ENCODE measurements around the gene CAB39. TPM values are rescaled to one million over a fixed set of nuclear protein-coding genes. Genes with fewer than 3 reads are reported as not detected.
A peak's percentile ranks its signal among the peaks of the same experiment; 100 is the strongest.

CAB39 gene
- polyA plus RNA-seq, 3 donors, result 33.1 to 53.8 (median 38.3) TPM

DNA sequence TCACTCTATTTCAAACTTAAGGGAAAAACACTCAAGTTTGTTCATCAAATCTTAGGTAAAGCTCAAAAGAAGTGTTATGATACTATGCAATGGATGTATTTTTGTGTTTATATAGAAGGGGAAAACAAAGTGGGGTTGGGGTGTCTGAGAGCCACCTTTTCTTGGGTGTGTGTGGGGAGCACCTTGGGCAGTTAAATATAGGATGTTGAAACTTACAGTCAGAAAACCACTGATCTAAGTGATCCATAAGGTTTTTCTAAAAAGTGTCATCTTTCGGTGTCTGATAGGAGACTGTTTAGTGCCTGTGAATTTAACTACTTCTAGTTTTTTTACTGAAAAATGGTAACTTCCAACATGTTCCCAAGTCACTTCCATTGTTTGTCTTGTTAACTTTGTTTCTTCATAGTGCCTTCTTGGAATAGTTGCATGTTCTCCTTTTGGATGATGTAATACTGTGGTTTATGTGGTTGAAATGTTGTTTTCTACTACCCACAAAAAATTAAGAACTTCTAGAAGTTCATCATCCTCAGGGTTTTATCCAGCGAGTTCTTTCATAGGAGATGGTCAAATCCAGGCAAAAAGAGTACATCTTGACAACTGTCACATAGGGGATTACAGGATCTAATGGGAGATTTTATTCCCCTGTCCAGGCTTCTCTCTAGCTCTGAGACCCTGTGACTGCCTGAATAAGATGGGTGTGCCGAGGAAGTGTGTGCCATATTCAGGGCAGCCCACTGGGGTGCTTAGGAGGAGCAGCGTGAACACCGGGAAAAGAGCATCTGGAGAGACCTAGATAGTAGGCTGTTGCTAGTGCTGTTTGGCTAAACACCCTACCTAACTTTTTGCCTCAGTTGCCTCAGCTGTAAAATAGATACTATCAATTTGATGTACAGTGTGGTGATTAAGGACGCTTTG is 46.2 kb downstream of the CAB39 start:
- Histone ChIP-seq H3K9ac (ENCODE audit: insufficient read depth, low read length, poor library complexity, severe bottlenecking) (no peak overlapping the region), H2AFZ (ENCODE audit: insufficient read depth, low read depth, low read length, poor library complexity, severe bottlenecking) (no peak overlapping the region), H3K36me3 (replicated peaks in 1 of 2; ENCODE audit: control insufficient read depth in 1 of 2, insufficient read depth in 2 of 2, low read length in 2 of 2) (peaks cover 18 to 35% of the 10 kb centered on the region in 2 donors), H3K4me2 (replicated peaks; ENCODE audit: extremely low read depth, low read length, poor library complexity, severe bottlenecking) (peak overlapping the region; percentile 72), H3K4me3 (replicated peaks in 1 of 3; ENCODE audit: low read depth in 2 of 3, low read length in 3 of 3) (peak overlapping the region in 2 of 3 experiments; percentile 30 to 65), H3K27ac (ENCODE audit: low read depth in 1 of 2, low read length in 2 of 2) (peak overlapping the region in 1 of 2 donors; percentile 22), H3K9me3 (replicated peaks in 1 of 2; ENCODE audit: control insufficient read depth in 1 of 2, insufficient read depth in 1 of 2, low read length in 2 of 2) (peaks cover 0 to 5% of the 10 kb centered on the region in 2 donors), H3K79me2 (ENCODE audit: insufficient read depth, low read length) (peaks cover 90% of the 10 kb centered on the region), H3K4me1 (ENCODE audit: control insufficient read depth in 1 of 2, insufficient read depth in 2 of 2, low read length in 2 of 2) (peaks cover 48 to 58% of the 10 kb centered on the region in 2 donors), H4K20me1 (ENCODE audit: insufficient read depth, low read length) (peaks cover 98% of the 10 kb centered on the region), H3K27me3 (ENCODE audit: control insufficient read depth in 2 of 2, insufficient read depth in 2 of 2, low read length in 2 of 2) (no peaks in the 10 kb centered on the region)
- DNase-seq, result peak; percentile 51 to 80 (median 76)
- peaks cover 2 to 7% (median 4%) of the 10 kb centered on the region in 7 donors for H3K9me3 Mint-ChIP-seq
- intact Hi-C loops (cut with micrococcal nuclease), result no loop called here
- peaks cover 0 to 2% (median 0%) of the 10 kb centered on the region in 3 donors for H3K27me3 Mint-ChIP-seq (ENCODE audit: low read depth in 3 of 3)
- H3K27ac Mint-ChIP-seq, result peak overlapping the region; percentile 23 to 81 (median 62)
- TF ChIP-seq, protein P1, sequence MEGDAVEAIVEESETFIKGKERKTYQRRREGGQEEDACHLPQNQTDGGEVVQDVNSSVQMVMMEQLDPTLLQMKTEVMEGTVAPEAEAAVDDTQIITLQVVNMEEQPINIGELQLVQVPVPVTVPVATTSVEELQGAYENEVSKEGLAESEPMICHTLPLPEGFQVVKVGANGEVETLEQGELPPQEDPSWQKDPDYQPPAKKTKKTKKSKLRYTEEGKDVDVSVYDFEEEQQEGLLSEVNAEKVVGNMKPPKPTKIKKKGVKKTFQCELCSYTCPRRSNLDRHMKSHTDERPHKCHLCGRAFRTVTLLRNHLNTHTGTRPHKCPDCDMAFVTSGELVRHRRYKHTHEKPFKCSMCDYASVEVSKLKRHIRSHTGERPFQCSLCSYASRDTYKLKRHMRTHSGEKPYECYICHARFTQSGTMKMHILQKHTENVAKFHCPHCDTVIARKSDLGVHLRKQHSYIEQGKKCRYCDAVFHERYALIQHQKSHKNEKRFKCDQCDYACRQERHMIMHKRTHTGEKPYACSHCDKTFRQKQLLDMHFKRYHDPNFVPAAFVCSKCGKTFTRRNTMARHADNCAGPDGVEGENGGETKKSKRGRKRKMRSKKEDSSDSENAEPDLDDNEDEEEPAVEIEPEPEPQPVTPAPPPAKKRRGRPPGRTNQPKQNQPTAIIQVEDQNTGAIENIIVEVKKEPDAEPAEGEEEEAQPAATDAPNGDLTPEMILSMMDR (IDR thresholded peaks at IDR 0.05), result no peak
- peak overlapping the region; percentile 56 to 84 for H3K4me3 Mint-ChIP-seq
- H3K4me1 Mint-ChIP-seq, result peaks cover 65% of the 10 kb centered on the region
- peaks cover 38% of the 10 kb centered on the region in 2 donors for H3K36me3 Mint-ChIP-seq
- WGBS (ENCODE audit: insufficient coverage), result 40% methylated on average over 1 of the region's 6 CpGs

DNA sequence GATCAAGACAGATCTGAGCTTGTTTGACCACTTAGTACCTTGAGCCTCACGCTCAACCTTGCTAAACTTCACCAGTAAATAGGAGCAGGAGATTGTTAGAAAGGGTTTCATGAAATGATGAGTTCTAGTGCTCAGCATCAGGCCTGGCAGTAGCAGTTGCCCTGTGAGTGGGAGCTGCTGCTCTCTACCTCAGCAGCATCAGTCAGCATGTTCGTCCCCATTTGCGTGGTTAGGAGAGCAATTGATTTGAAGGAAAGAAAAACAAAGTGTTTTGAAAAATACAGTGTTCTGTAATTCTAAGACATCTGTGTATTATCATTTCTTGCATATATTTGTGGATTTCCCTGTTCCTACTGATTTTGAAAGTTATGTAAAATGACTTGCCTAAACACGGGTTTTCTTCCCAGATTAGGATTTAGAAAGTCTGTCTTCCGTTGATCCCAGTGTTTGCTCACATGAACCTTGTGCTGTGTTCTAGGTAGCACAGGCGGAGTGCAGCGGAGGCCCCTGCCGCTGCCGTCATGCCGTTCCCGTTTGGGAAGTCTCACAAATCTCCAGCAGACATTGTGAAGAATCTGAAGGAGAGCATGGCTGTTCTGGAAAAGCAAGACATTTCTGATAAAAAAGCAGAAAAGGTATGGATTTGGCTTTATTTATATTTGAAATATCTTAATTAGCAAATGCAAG is 47.0 kb downstream of the CAB39 start:
- no peak for DNase-seq
- TF ChIP-seq, protein P1 (IDR thresholded peaks at IDR 0.05), result no peak
- H3K36me3 Mint-ChIP-seq, result peaks cover 39 to 40% of the 10 kb centered on the region in 2 donors
- intact Hi-C loops (cut with micrococcal nuclease), result no loop called here
- peaks cover 0 to 2% (median 0%) of the 10 kb centered on the region in 3 donors for H3K27me3 Mint-ChIP-seq (ENCODE audit: low read depth in 3 of 3)
- H3K4me3 ChIP-seq (replicated peaks in 1 of 3; ENCODE audit: low read depth in 2 of 3, low read length in 3 of 3), result peak overlapping the region in 2 of 3 experiments; percentile 30 to 65
- peak overlapping the region in 4 of 7 donors; percentile 5 to 72 (median 66) for H3K27ac Mint-ChIP-seq
- peaks cover 82% of the 10 kb centered on the region for H3K79me2 ChIP-seq (ENCODE audit: insufficient read depth, low read length)
- peaks cover 0 to 1% (median 0%) of the 10 kb centered on the region in 7 donors for H3K9me3 Mint-ChIP-seq
- peaks cover 59% of the 10 kb centered on the region for H3K4me1 Mint-ChIP-seq
- H3K9me3 ChIP-seq (replicated peaks in 1 of 2; ENCODE audit: control insufficient read depth in 1 of 2, insufficient read depth in 1 of 2, low read length in 2 of 2), result peaks cover 0 to under 1% of the 10 kb centered on the region in 2 donors
- H3K36me3 ChIP-seq (replicated peaks in 1 of 2; ENCODE audit: control insufficient read depth in 1 of 2, insufficient read depth in 2 of 2, low read length in 2 of 2), result peaks cover 24 to 43% of the 10 kb centered on the region in 2 donors
- peaks cover 48 to 54% of the 10 kb centered on the region in 2 donors for H3K4me1 ChIP-seq (ENCODE audit: control insufficient read depth in 1 of 2, insufficient read depth in 2 of 2, low read length in 2 of 2)
- H3K27me3 ChIP-seq (ENCODE audit: control insufficient read depth in 2 of 2, insufficient read depth in 2 of 2, low read length in 2 of 2), result no peaks in the 10 kb centered on the region
- H3K4me2 ChIP-seq (replicated peaks; ENCODE audit: extremely low read depth, low read length, poor library complexity, severe bottlenecking), result peak overlapping the region; percentile 72
- H4K20me1 ChIP-seq (ENCODE audit: insufficient read depth, low read length), result peaks cover 98% of the 10 kb centered on the region
- 71% methylated on average over 6 of the region's 11 CpGs for WGBS (ENCODE audit: insufficient coverage)
- no peak overlapping the region for H2AFZ ChIP-seq (ENCODE audit: insufficient read depth, low read depth, low read length, poor library complexity, severe bottlenecking)
- H3K27ac ChIP-seq (ENCODE audit: low read depth in 1 of 2, low read length in 2 of 2), result no peak overlapping the region
- peak overlapping the region; percentile 8 to 84 for H3K4me3 Mint-ChIP-seq
- H3K9ac ChIP-seq (ENCODE audit: insufficient read depth, low read length, poor library complexity, severe bottlenecking), result no peak overlapping the region
